SU-DHL-6 (cell line): Measurements from ENCODE around the gene VASN.

Experiments
- CTCF ChIP-seq: fragments of 200-600 bp; sonication (generic); IDR thresholded peaks from one replicate; pipeline ENCODE4 v1.5.1; 2017; ENCODE audit warnings: antibody characterized with exemption, mild to moderate bottlenecking, low read length, moderate library complexity; ENCODE audit not compliant: insufficient read depth, poor library complexity, severe bottlenecking
- EZH2phosphoT487 ChIP-seq: fragments of 200-600 bp; sonication (generic), shearing (Covaris generic); conservative IDR thresholded peaks from 2 replicates; pipeline ENCODE4 v1.6.1; 2018; ENCODE audit warnings: mild to moderate bottlenecking, antibody characterized with exemption, low read length, moderate library complexity, mixed read lengths

GRCh38 chr16:4378999-4379690 is 7.5 kb downstream of the VASN start:
- TF ChIP-seq CTCF (no peak), EZH2phosphoT487 (no peak)
